GM23338 (cell line): ENCODE results near the gene ZNF653. TPM values are rescaled to one million over a fixed set of nuclear protein-coding genes. Genes with fewer than 3 reads are reported as not detected.
"Not testable (repeated sequence)": the region's sequence is repeated elsewhere in the genome, so short reads cannot be mapped to it uniquely, and the experiment has no call there.

Experiments used
- ATAC-seq: fragments of 200-7000 bp; cut with Tn5 transposase; 3 replicates; pipeline ENCODE4 v1.9.1; 2020
- DNase-seq: peaks from one replicate; pipeline ENCODE4 v3.0.0-alpha.2; 2015; ENCODE audit warnings: low spot score
- H2AFZ ChIP-seq: fragments of 200-600 bp; sonication (generic); 2 replicates; pipeline ENCODE4 v1.8.0; 2016; ENCODE audit warnings: antibody characterized with exemption, mild to moderate bottlenecking, moderate library complexity
- H3F3A ChIP-seq: fragments of 200-600 bp; sonication (generic); replicated peaks from 2 replicates; pipeline ENCODE4 v1.8.0; 2017; ENCODE audit warnings: antibody characterized with exemption, mixed run types, low read depth
- H3K27ac ChIP-seq: fragments of 200-600 bp; sonication (generic); 2 replicates; pipeline ENCODE4 v1.6.1; 2016; ENCODE audit warnings: low read depth
- H3K27me3 ChIP-seq: fragments of 200-600 bp; sonication (generic); 2 replicates; pipeline ENCODE4 v1.8.0; 2016; ENCODE audit warnings: mild to moderate bottlenecking, mixed run types, moderate library complexity; ENCODE audit not compliant: insufficient read depth
- H3K36me3 ChIP-seq: fragments of 200-600 bp; sonication (generic); 2 replicates; pipeline ENCODE4 v1.8.0; 2016; ENCODE audit warnings: mild to moderate bottlenecking; ENCODE audit not compliant: insufficient read depth
- H3K4me1 ChIP-seq: fragments of 200-600 bp; sonication (generic); 2 replicates; pipeline ENCODE4 v1.8.0; 2016; ENCODE audit warnings: mild to moderate bottlenecking, moderate library complexity; ENCODE audit not compliant: insufficient read depth
- H3K4me2 ChIP-seq: fragments of 200-600 bp; sonication (generic); 2 replicates; pipeline ENCODE4 v1.7.1; 2017; ENCODE audit warnings: mixed run types
- H3K4me3 ChIP-seq: fragments of 200-600 bp; sonication (generic); 2 replicates; pipeline ENCODE4 v1.6.1; 2016; ENCODE audit warnings: mixed run types
- H3K79me2 ChIP-seq: fragments of 200-600 bp; sonication (generic); replicated peaks from 2 replicates; pipeline ENCODE4 v1.8.0; 2017; ENCODE audit warnings: mild to moderate bottlenecking; ENCODE audit not compliant: insufficient read depth
- H3K9me2 ChIP-seq: fragments of 200-600 bp; sonication (generic); 2 replicates; pipeline ENCODE4 v1.8.0; 2017; ENCODE audit not compliant: insufficient read depth
- H4K20me1 ChIP-seq: fragments of 200-600 bp; sonication (generic); replicated peaks from 2 replicates; pipeline ENCODE4 v1.8.0; 2017; ENCODE audit warnings: mild to moderate bottlenecking; ENCODE audit not compliant: insufficient read depth
- H3K27ac Mint-ChIP-seq: 2 replicates; pipeline ENCODE4 v1.8.0; 2020; ENCODE audit warnings: inconsistent platforms, mild to moderate bottlenecking, moderate library complexity, mixed read lengths
- H3K27me3 Mint-ChIP-seq: 3 replicates; pipeline ENCODE4 v1.8.0; 2022; ENCODE audit warnings: low read depth, mild to moderate bottlenecking, moderate library complexity, mixed read lengths, inconsistent platforms; ENCODE audit not compliant: insufficient read depth, poor library complexity
- H3K36me3 Mint-ChIP-seq: 3 replicates; pipeline ENCODE4 v1.8.0; 2021; ENCODE audit warnings: low read depth, mild to moderate bottlenecking, inconsistent platforms, moderate library complexity, mixed read lengths
- H3K4me1 Mint-ChIP-seq: 3 replicates; pipeline ENCODE4 v1.8.0; 2020; ENCODE audit warnings: mild to moderate bottlenecking, inconsistent platforms, mixed read lengths
- H3K4me3 Mint-ChIP-seq: 3 replicates; pipeline ENCODE4 v1.8.0; 2021; ENCODE audit warnings: moderate library complexity, mild to moderate bottlenecking, inconsistent platforms, mixed read lengths
- H3K9me3 Mint-ChIP-seq: 3 replicates; pipeline ENCODE4 v1.8.0; 2020; ENCODE audit warnings: moderate library complexity, mild to moderate bottlenecking, inconsistent platforms, mixed read lengths
- microRNA-seq: library from miRNA; unstranded; fragments of <30 nt; microRNA quantifications from one replicate; pipeline ENCODE4, GENCODE V29; 2017
- polyA plus RNA-seq: library from polyadenylated mRNA; unstranded; fragments of >200 nt; fragmentation: Nextera tagmentation; extraction: Ambion mirVana; gene quantifications from 2 replicates; pipeline ENCODE4 v1.2.1, GENCODE V29; 2016
- small RNA-seq: library from RNA; depleted of rRNA; stranded (forward); fragments of <200 nt; gene quantifications from one replicate; pipeline ENCODE3, GENCODE V24; 2014; ENCODE audit warnings: low replicate concordance
- total RNA-seq: library from RNA; depleted of rRNA; stranded (reverse); fragments of >200 nt; shearing (Covaris generic); gene quantifications from 2 replicates; pipeline ENCODE4 v1.2.3, GENCODE V29; 2014; rRNA removed

ZNF653 gene
- total and polyA plus RNA-seq, 2 experiments from 2014 or later = 2.5 to 5.3 TPM

DNA sequence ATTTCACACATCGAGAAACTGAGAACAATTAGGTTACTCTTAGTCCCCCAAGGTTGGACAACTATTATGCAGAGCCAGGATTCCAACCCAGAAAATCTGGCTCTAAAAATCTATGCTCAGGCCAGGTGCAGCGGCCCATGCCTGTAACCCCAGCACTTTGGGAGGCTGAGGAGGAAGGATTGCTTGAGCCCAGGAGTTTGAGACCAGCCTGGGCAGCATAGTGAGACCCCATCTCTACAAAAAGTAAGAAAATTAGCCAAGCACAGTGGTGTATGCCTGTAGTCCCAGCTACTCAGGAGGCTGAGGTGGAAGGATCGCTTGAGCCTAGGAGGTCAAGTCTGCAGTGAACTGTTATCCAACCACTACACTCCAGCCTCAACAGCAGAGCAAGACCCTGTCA, 72.1 kb downstream of the ZNF653 start:
- H3K27ac Mint-ChIP-seq, H2AFZ ChIP-seq, H3K4me1 Mint-ChIP-seq, H3K9me3 Mint-ChIP-seq, H4K20me1 ChIP-seq, DNase-seq, H3F3A ChIP-seq, H3K27me3 ChIP-seq, H3K4me2 ChIP-seq, H3K4me3 Mint-ChIP-seq, H3K9me2 ChIP-seq, H3K27ac ChIP-seq, ATAC-seq, H3K4me3 ChIP-seq: not testable (repeated sequence)
- peaks cover 19% of the 10 kb centered on the region for H3K79me2 ChIP-seq
- H3K4me1 ChIP-seq = peaks cover 11% of the 10 kb centered on the region; the same call in 1 of the 2 replicates
- H3K36me3 ChIP-seq = peaks cover 14% of the 10 kb centered on the region
- Mint-ChIP-seq H3K27me3 (peaks cover 16% of the 10 kb centered on the region), H3K36me3 (peaks cover 31% of the 10 kb centered on the region)

Small RNAs within 50 kb of the gene (microRNA-seq; reads per million reads assigned to microRNA genes)
- gene MIR7974 = not detected

Small RNAs within 50 kb of the gene (small RNA-seq; reads per million reads assigned to genes)
- gene MIR7974 (11.6 reads per million, percentile 97 among the genes with 10 or more reads in this experiment), gene RN7SL833P (1.1 reads per million, percentile 65 among the genes with 10 or more reads in this experiment)

Other genes with a start within 250 kb of the ZNF653 start
- gene DOCK6, start 243.3 kb downstream of the ZNF653 start, total RNA-seq = 48.3 and 49.0 TPM in 2 replicates
- 28.9 and 34.6 TPM in 2 replicates for gene DOCK6, start 243.3 kb downstream of the ZNF653 start, polyA plus RNA-seq
- gene TSPAN16, start 209.7 kb downstream of the ZNF653 start, total RNA-seq = not detected in 2 replicates
- gene TSPAN16, start 209.7 kb downstream of the ZNF653 start, polyA plus RNA-seq = not detected in 2 replicates
- 16.9 and 21.2 TPM in 2 replicates for gene RAB3D, start 166.2 kb downstream of the ZNF653 start, total RNA-seq
- 3.8 and 5.3 TPM in 2 replicates for gene RAB3D, start 166.2 kb downstream of the ZNF653 start, polyA plus RNA-seq
- gene TMEM205, start 159.6 kb downstream of the ZNF653 start, total RNA-seq = 223 and 293 TPM in 2 replicates
- 114 and 123 TPM in 2 replicates for gene TMEM205, start 159.6 kb downstream of the ZNF653 start, polyA plus RNA-seq
- gene CCDC159, start 159.3 kb downstream of the ZNF653 start, total RNA-seq = 3.4 and 3.5 TPM in 2 replicates
- gene CCDC159, start 159.3 kb downstream of the ZNF653 start, polyA plus RNA-seq = 5.1 and 6.2 TPM in 2 replicates
- 5.7 and 12.0 TPM in 2 replicates for gene PLPPR2, start 150.4 kb downstream of the ZNF653 start, total RNA-seq
- gene PLPPR2, start 150.4 kb downstream of the ZNF653 start, polyA plus RNA-seq = 5.0 and 9.0 TPM in 2 replicates
- 2.1 and 4.1 TPM in 2 replicates for gene SWSAP1, start 131.2 kb downstream of the ZNF653 start, total RNA-seq
- gene SWSAP1, start 131.2 kb downstream of the ZNF653 start, polyA plus RNA-seq = 6.1 and 6.6 TPM in 2 replicates
- gene EPOR, start 121.5 kb downstream of the ZNF653 start, total RNA-seq = 6.8 and 12.0 TPM in 2 replicates
- 9.1 and 9.2 TPM in 2 replicates for gene EPOR, start 121.5 kb downstream of the ZNF653 start, polyA plus RNA-seq
- 46.8 and 49.4 TPM in 2 replicates for gene RGL3, start 86.5 kb downstream of the ZNF653 start, total RNA-seq
- gene RGL3, start 86.5 kb downstream of the ZNF653 start, polyA plus RNA-seq = 48.8 and 49.2 TPM in 2 replicates
- gene ODAD3, start 70.7 kb downstream of the ZNF653 start, total RNA-seq = 0.54 and 1.5 TPM in 2 replicates
- gene ODAD3, start 70.7 kb downstream of the ZNF653 start, polyA plus RNA-seq = 6.1 TPM in 2 replicates
- 107 and 130 TPM in 2 replicates for gene PRKCSH, start 70.2 kb downstream of the ZNF653 start, total RNA-seq
- gene PRKCSH, start 70.2 kb downstream of the ZNF653 start, polyA plus RNA-seq = 85.3 and 90.3 TPM in 2 replicates
- gene ELAVL3, start 24.8 kb downstream of the ZNF653 start, total RNA-seq = 1.2 and 1.7 TPM in 2 replicates
- 0.45 and 0.63 TPM in 2 replicates for gene ELAVL3, start 24.8 kb downstream of the ZNF653 start, polyA plus RNA-seq
- 61.1 and 66.5 TPM in 2 replicates for gene ECSIT, start 23.3 kb upstream of the ZNF653 start, total RNA-seq
- gene ECSIT, start 23.3 kb upstream of the ZNF653 start, polyA plus RNA-seq = 36.6 and 42.7 TPM in 2 replicates
- 17.0 and 20.9 TPM in 2 replicates for gene CNN1, start 33.0 kb upstream of the ZNF653 start, total RNA-seq
- 13.3 and 22.7 TPM in 2 replicates for gene CNN1, start 33.0 kb upstream of the ZNF653 start, polyA plus RNA-seq
- 50.3 and 73.3 TPM in 2 replicates for gene ELOF1, start 53.4 kb upstream of the ZNF653 start, total RNA-seq
- 98.0 and 103 TPM in 2 replicates for gene ELOF1, start 53.4 kb upstream of the ZNF653 start, polyA plus RNA-seq
- gene ACP5, start 71.8 kb upstream of the ZNF653 start, total RNA-seq = 12.4 and 12.8 TPM in 2 replicates
- 5.6 and 6.7 TPM in 2 replicates for gene ACP5, start 71.8 kb upstream of the ZNF653 start, polyA plus RNA-seq
- 12.9 and 15.4 TPM in 2 replicates for gene ZNF627, start 91.6 kb upstream of the ZNF653 start, total RNA-seq
- gene ZNF627, start 91.6 kb upstream of the ZNF653 start, polyA plus RNA-seq = 7.7 and 9.0 TPM in 2 replicates
- 3.0 and 7.1 TPM in 2 replicates for gene ZNF823, start 233.1 kb upstream of the ZNF653 start, total RNA-seq
- 1.0 and 1.3 TPM in 2 replicates for gene ZNF823, start 233.1 kb upstream of the ZNF653 start, polyA plus RNA-seq